Endodermal cell (in vitro differentiated cells): Measurements from ENCODE around the gene P2RY2. TPM values are rescaled to one million over a fixed set of nuclear protein-coding genes. Genes with fewer than 3 reads are reported as not detected.
A peak's percentile ranks its signal among the peaks of the same experiment; 100 is the strongest.

ENCODE experiments used
- DNase-seq: peaks from one replicate; pipeline ENCODE4 v3.0.0-alpha.2; 2017
- H3K27ac ChIP-seq: 2 replicates; pipeline ENCODE4 v1.5.1; 2013; ENCODE audit warnings: mild to moderate bottlenecking, low read depth, low read length, moderate library complexity
- H3K27me3 ChIP-seq: 2 replicates; pipeline ENCODE4 v1.6.1; 2013; ENCODE audit warnings: mild to moderate bottlenecking, low read length, moderate library complexity; ENCODE audit not compliant: insufficient read depth, control insufficient read depth, poor library complexity, severe bottlenecking
- H3K36me3 ChIP-seq: 2 replicates; pipeline ENCODE4 v1.7.0; 2013; ENCODE audit warnings: mild to moderate bottlenecking, low read length, moderate library complexity; ENCODE audit not compliant: control insufficient read depth, insufficient read depth
- H3K4me1 ChIP-seq: one replicate; pipeline ENCODE4 v1.7.0; 2013; ENCODE audit warnings: low read length; ENCODE audit not compliant: control insufficient read depth, insufficient read depth
- H3K4me3 ChIP-seq: 2 replicates; pipeline ENCODE4 v1.5.1; 2013; ENCODE audit warnings: mild to moderate bottlenecking, low read length, moderate library complexity
- H3K9ac ChIP-seq: 2 replicates; pipeline ENCODE4 v1.6.1; 2013; ENCODE audit warnings: mild to moderate bottlenecking, low read length, moderate library complexity; ENCODE audit not compliant: poor library complexity, severe bottlenecking; ENCODE audit errors: extremely low read depth
- H3K9me3 ChIP-seq: 2 replicates; pipeline ENCODE4 v1.6.1; 2013; ENCODE audit warnings: mild to moderate bottlenecking, low read length, moderate library complexity; ENCODE audit not compliant: control insufficient read depth
- H3K27ac Mint-ChIP-seq: 2 replicates; pipeline ENCODE4 v1.8.0; 2020; ENCODE audit warnings: mixed read lengths
- H3K27me3 Mint-ChIP-seq: 2 replicates; pipeline ENCODE4 v1.8.0; 2021; ENCODE audit warnings: mild to moderate bottlenecking, mixed read lengths; ENCODE audit not compliant: insufficient read depth
- H3K36me3 Mint-ChIP-seq: 2 replicates; pipeline ENCODE4 v1.8.0; 2020; ENCODE audit warnings: low read depth, mixed read lengths
- H3K4me1 Mint-ChIP-seq: 2 replicates; pipeline ENCODE4 v1.8.0; 2020; ENCODE audit warnings: mixed read lengths
- H3K4me3 Mint-ChIP-seq: 2 replicates; pipeline ENCODE4 v1.8.0; 2020; ENCODE audit warnings: mild to moderate bottlenecking, moderate library complexity, mixed read lengths
- H3K9me3 Mint-ChIP-seq: 2 replicates; pipeline ENCODE4 v1.8.0; 2020; ENCODE audit warnings: mild to moderate bottlenecking, mixed read lengths
- CTCF ChIP-seq: fragments of 200-600 bp; sonication (generic); conservative IDR thresholded peaks from 2 replicates; pipeline ENCODE4 v1.5.0; 2021; ENCODE audit warnings: antibody characterized with exemption, mild to moderate bottlenecking
- WGBS, 2 experiments: methylation state at CpG; one replicate each; pipeline versions ENCODE4 v1.1.5 to v1.1.7; 2013; ENCODE audit warnings: missing lambda C conversion rate in 2 of 2, mixed read lengths in 1 of 2; ENCODE audit not compliant: insufficient coverage in 1 of 2, insufficient read length in 1 of 2; 5-methylcytosine and 5-hydroxymethylcytosine counted together
- total RNA-seq, 2 donors: library from RNA; stranded (reverse); fragmentation: NEBNext Ultra II Directional in 1 of 2; extraction: Animal tissue kit (Norgen Biotek cat#: 25700) in 1 of 2; gene quantifications; 2 replicates in 1 of 2; 3 replicates in 1 of 2; pipeline ENCODE4 v1.2.1, GENCODE V29; 2021

The P2RY2 gene
- total RNA-seq, 2 donors from 2014 or later = 0.60 to 0.62 TPM

- Histone ChIP-seq H3K4me3 (no peak overlapping the region), H3K36me3 (no peaks in the 10 kb centered on the region), H3K27ac (no peak overlapping the region), H3K4me1 (peaks cover 9% of the 10 kb centered on the region), H3K9me3 (no peaks in the 10 kb centered on the region), H3K9ac (no peak overlapping the region), H3K27me3 (peaks cover 32% of the 10 kb centered on the region)
- H3K9me3 Mint-ChIP-seq = no peaks in the 10 kb centered on the region
- 62 to 87% methylated on average over 3 of the region's 3 CpGs for WGBS, 2 experiments
- no peaks in the 10 kb centered on the region for H3K36me3 Mint-ChIP-seq
- H3K27me3 Mint-ChIP-seq = peaks cover 48% of the 10 kb centered on the region
- no peak for TF ChIP-seq CTCF
- peaks cover 19% of the 10 kb centered on the region for H3K4me1 Mint-ChIP-seq
- DNase-seq = no peak
- no peak overlapping the region for H3K4me3 Mint-ChIP-seq
- H3K27ac Mint-ChIP-seq = no peak overlapping the region
Measured at GRCh38 chr11:73267122-73267846, 49.2 kb downstream of the P2RY2 start.

GRCh38 chr11:73267906-73268540 is 49.9 kb downstream of the P2RY2 start:
- Mint-ChIP-seq H3K27ac (no peak overlapping the region), H3K36me3 (no peaks in the 10 kb centered on the region), H3K4me3 (no peak overlapping the region), H3K4me1 (peaks cover 26% of the 10 kb centered on the region), H3K27me3 (peaks cover 42% of the 10 kb centered on the region), H3K9me3 (no peaks in the 10 kb centered on the region)
- H3K4me1 ChIP-seq = peaks cover 10% of the 10 kb centered on the region
- no peak for TF ChIP-seq CTCF
- no peak overlapping the region for H3K9ac ChIP-seq
- no peak overlapping the region for H3K27ac ChIP-seq
- no peak for DNase-seq
- WGBS, 2 experiments = 89 to 91% methylated on average over 6 to 8 of the region's 8 CpGs
- H3K4me3 ChIP-seq = no peak overlapping the region
- no peaks in the 10 kb centered on the region for H3K36me3 ChIP-seq
- H3K9me3 ChIP-seq = no peaks in the 10 kb centered on the region
- peaks cover 25% of the 10 kb centered on the region for H3K27me3 ChIP-seq

- H3K4me3 ChIP-seq = no peak overlapping the region
- H3K9me3 Mint-ChIP-seq = no peaks in the 10 kb centered on the region
- H3K4me1 Mint-ChIP-seq = peaks cover 26% of the 10 kb centered on the region
- no peak overlapping the region for H3K27ac ChIP-seq
- peaks cover 35% of the 10 kb centered on the region for H3K27me3 Mint-ChIP-seq
- no peaks in the 10 kb centered on the region for H3K36me3 ChIP-seq
- H3K9ac ChIP-seq = no peak overlapping the region
- no peaks in the 10 kb centered on the region for H3K36me3 Mint-ChIP-seq
- peaks cover 18% of the 10 kb centered on the region for H3K27me3 ChIP-seq
- no peak overlapping the region for H3K4me3 Mint-ChIP-seq
- H3K27ac Mint-ChIP-seq = no peak overlapping the region
- peaks cover 10% of the 10 kb centered on the region for H3K4me1 ChIP-seq
- WGBS, 2 experiments = 93% methylated on average over 7 to 8 of the region's 8 CpGs
- TF ChIP-seq CTCF = no peak
- H3K9me3 ChIP-seq = no peaks in the 10 kb centered on the region
- peak; percentile 49 for DNase-seq
Measured at GRCh38 chr11:73268671-73269271, 50.7 kb downstream of the P2RY2 start.
